ENCODE measurements around the gene ARHGAP6.

Gene ARHGAP6

DNA sequence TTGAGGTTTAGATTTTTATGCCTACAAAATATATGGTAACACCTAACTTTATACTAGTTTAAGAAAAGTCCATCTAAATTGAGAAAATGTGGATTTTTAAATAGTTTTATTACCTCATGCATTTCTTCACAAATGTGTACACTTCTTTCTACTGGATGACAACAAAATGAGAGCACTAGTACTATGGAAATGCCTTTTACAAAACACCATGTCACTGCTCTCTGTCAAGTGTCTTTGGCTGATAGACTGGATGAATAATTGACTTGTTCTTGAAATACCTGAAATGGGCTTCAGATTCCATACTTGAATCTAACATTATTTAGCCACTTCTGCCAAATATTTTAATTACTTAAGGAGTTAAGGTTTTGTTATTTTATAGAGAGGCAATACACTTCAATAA, 323.0 kb downstream of the ARHGAP6 start:
- no peak for DNase-seq

GRCh38 chrX:11341274-11342201, 324.2 kb downstream of the ARHGAP6 start:
- no peak for DNase-seq

- DNase-seq, result no peak
Observed at GRCh38 chrX:11337292-11338009, 328.3 kb downstream of the ARHGAP6 start.

DNA sequence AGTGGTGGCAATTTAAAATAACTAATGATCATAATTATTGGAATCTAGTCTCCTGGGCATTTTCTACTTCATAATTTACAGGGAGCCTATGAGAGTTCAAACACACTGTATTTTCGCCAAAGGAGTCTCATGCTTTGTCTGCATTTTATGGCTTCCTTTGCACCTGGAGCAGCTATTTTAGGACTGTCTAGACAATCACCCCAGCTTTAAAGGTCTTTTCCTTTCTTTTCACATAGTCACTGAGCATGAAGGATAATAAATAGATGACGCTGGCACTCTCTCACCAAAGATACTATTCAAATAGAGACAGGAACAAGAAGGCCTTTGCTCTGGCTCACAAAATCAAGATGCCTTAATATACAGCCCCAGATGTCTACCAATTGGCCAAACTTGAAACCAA, 329.5 kb downstream of the ARHGAP6 start:
- DNase-seq, result no peak

GRCh38 chrX:11334165-11334564, 331.6 kb downstream of the ARHGAP6 start:
- DNase-seq, result no peak

- DNase-seq, result no peak
Observed at GRCh38 chrX:11331788-11332187, 333.9 kb downstream of the ARHGAP6 start.

DNA sequence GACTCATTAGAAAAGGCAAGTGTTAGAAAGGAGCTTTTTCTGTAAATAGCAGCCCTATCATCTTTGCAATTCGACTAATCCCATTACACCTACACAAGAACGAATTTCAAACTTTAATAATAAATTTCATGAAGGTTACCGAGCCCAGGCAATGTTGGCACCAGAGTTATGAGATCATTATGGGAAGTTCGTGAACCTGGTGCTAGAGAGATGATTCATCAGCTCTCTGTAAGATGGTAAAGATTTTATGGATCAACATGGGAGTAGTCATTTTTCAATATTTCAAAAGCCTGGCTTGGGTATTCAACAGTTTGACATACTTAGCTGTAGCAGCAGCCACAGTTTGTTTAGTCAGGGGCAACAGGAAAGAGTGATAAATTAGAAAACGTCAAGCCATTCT, 336.7 kb downstream of the ARHGAP6 start:
- DNase-seq, result no peak

- DNase-seq, result no peak
Observed at GRCh38 chrX:11328134-11328533, 337.6 kb downstream of the ARHGAP6 start.

DNA sequence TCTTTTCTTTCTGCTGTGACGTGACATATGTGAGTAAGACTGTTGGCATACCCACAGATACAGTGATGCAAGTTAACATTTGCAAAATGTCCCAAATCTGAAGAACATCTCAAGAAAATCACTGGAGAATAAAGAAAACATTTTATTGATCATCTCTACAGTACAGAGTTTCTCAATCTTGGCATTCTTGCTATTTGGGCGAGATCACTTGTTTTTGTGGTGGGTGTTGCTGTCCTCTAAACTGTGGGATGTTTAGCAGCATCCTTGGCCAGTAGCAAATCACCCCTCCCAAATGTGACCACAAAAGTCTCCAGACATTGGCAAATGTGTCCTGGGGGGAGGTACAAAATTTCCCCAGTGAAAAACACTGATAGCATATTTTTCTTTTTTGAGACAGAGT, 343.7 kb downstream of the ARHGAP6 start:
- DNase-seq, result no peak

- DNase-seq, result peak; percentile 18
Observed at GRCh38 chrX:11319806-11320520, 345.8 kb downstream of the ARHGAP6 start.

DNA sequence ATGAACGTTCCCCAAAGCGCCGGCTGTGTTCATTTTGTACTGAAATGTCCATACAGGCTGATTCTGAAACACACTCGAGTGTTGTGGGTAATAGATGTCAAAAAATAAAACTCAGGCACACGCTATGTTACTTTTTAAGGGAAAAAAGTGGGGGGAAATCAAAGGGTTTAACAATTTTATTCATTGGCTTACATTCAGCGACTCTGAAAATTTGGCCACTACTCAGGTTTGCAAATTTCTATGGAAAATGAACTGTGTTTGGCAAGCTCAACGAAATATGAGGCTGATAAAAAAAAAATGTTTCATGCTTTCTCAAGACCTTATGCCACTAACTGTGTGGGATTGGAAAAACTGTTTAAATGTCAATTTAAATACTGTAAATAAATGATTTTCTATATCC, 354.0 kb downstream of the ARHGAP6 start:
- DNase-seq, result no peak

GRCh38 chrX:11309220-11309619, 356.5 kb downstream of the ARHGAP6 start:
- DNase-seq, result no peak

DNA sequence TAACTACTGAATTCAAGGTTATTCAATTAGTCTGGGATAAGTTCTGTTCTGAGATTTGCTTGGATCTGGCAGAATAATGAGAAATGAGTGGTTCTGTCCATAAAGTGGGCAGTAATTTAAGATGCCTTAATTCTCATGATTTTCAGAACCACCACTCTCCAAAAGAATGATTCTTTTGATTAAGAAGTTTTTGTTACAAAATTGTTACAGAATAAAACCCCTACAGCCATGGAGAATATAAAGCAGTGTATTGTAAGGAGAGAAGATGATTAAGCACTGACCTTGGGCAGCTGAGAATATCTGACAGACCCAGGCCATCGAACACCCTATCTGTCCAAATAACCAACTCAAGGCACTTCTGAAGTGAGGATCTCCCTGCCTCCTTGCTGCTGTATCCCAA, 360.1 kb downstream of the ARHGAP6 start:
- no peak for DNase-seq

DNA sequence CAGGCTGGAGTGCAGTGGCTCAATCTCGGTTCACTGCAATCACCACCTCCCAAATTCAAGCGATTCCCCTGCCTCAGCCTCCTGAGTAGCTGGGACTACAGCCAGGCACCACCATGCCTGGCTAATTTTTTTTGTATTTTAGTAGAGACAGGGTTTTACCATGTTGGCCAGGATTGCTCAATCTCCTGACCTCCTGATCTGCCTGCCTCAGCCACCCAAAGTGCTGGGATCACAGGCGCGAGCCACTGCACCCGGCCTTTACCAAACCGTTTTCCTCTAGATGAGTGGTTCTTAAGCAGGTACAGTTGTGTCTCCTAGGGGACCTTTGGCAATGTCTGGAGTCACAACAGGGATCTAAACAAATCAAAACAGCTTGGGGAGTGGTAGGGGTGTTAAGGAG, 360.9 kb downstream of the ARHGAP6 start:
- no peak for DNase-seq

GRCh38 chrX:11298600-11298999, 367.1 kb downstream of the ARHGAP6 start:
- DNase-seq, result no peak

DNA sequence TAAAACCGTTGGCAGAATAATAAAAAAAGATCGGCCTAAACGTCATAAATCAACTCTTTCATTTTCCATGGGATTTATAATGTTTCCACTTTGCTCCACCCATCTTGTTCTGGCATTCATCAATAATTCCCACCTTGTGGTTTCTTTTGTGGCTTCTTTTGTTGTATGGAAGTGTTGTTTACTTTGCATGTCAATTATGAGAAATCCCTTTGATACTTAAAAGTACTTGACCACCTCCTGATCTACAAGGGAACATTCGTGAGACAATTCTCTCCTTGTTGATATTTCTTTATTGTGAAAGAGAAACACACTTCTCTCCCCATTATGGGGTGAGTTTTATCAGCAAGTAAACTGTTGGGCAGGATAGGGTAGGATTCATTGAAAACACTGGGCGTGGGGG, 369.7 kb downstream of the ARHGAP6 start:
- DNase-seq, result no peak

DNA sequence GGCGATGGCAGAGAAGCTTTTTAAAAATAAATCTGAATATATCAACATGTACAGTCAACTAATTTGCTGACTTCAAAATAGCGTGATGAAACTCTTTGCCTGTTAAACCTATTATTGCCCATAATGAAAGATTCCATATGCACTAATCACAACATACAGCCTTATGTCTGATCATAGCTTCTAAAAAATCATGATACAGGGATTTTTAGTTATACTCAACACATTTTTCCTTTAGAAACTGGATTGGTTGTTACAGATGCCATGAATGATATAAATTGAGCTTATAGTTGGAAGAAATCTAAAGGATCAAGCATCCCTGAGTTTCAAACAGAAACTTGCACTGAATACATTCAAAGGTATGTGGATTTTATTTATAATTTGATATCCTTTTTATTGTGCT, 372.6 kb downstream of the ARHGAP6 start, which contains the start of gene AMELX:
Gene AMELX (plus strand): TSS at position 301 of the 400 bp plus-strand sequence. CDS start 1,376 bp downstream, outside the sequence.
- no peak for DNase-seq

- DNase-seq, result no peak
Observed at GRCh38 chrX:11290416-11291102, 375.2 kb downstream of the ARHGAP6 start.

DNA sequence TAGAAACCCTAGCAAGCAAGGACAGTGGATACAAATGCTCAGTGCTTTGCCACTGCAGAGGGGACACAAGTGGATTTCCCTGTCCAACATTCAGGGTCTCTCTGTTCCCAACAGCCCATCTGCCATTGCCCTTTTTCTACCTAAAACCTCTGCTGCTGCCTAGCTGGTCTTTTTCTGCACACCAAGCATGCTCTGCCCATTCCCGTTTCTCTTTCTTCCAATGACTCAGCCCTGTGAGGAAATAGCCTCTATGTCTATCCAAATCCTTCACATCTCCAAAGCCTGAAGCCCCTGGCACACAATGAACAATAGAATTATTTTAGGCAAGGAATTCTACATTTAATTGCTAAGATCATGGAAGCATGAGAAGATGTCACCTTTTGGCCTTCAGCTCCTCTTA, 378.2 kb downstream of the ARHGAP6 start:
- DNase-seq, result peak; percentile 8

DNA sequence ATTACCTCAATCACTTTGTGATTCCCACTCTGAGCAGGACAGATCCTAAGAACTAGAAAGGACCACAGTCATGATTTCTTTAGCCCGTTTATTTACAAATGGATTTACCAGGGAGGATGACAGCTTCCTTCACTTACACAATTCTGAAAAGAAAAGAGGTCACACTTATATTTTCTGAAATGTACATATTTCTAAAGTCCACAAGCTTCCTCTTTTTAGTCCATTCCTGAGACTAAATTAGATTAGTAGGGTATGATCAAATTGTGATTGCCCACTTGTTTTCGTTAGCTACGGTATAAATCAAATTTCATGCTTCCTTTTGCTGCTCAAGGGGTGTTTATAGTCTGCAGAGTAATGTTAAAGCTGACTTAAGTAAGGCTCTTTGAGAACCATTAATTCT, 380.1 kb downstream of the ARHGAP6 start:
- DNase-seq, result no peak

GRCh38 chrX:11282043-11282442, 383.7 kb downstream of the ARHGAP6 start:
- DNase-seq, result no peak

GRCh38 chrX:11273544-11273943, 392.2 kb downstream of the ARHGAP6 start:
- no peak for DNase-seq

DNA sequence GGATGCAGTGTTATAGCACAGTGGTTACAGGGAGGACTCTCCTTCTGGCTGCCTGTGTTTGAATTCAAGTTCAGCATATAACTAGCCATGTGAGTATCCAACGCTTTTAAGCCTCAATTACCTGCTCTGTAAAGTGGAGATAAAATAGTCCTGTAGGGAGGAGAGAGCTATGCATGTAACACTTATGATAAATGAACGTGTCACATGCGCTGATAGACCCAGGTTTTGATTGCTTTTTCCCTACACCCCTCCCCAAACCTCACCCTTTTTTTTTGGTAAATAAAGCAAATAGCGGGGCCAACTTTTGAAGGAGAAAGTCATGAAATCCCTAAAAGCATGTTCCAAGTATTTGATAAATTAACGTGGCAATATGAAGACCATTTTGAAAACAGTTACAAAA, 392.9 kb downstream of the ARHGAP6 start:
- DNase-seq, result no peak
